ENCODE measurements around the gene SLC25A40. TPM values are rescaled to one million over a fixed set of nuclear protein-coding genes. Genes with fewer than 3 reads are reported as not detected.

SLC25A40 gene
- total and polyA plus RNA-seq, 12 donors: 4.5 to 57.2 (median 24.2) TPM

DNA sequence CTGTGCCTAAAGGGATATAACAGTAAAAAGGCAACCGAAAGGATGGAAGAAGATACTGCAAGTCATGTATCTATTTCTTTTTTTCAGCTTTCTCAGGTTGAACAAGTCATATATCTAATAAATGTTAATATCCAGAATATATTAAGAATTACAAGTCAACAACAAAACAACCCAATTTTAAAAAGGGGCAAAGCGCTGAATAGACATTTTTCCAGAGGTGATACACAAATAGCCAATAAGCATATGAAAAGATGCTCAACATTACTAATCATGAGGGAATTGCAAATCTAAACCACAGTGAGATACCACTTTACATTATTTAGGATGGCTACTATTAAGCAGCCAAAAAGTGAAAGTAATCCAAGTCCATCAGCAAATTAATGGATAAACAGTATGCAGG lies 23.1 kb upstream of the SLC25A40 start:
- Histone ChIP-seq H3K36me3 (replicated peaks in 1 of 2) (peaks cover 0 to 3% of the 10 kb centered on the region in 2 donors), H3K4me1 (replicated peaks in 1 of 2) (no peaks in the 10 kb centered on the region), H3K9me3 (replicated peaks in 1 of 3) (no peaks in the 10 kb centered on the region), H3K27ac (no peak overlapping the region), H3K4me3 (no peak overlapping the region), H3K27me3 (no peaks in the 10 kb centered on the region)
- WGBS, 4 donors: 96 to 99% (median 98%) methylated on average over 2 of the region's 2 CpGs
- intact Hi-C loops (cut with DNase I): no loop called here
- TF ChIP-seq, protein P1, sequence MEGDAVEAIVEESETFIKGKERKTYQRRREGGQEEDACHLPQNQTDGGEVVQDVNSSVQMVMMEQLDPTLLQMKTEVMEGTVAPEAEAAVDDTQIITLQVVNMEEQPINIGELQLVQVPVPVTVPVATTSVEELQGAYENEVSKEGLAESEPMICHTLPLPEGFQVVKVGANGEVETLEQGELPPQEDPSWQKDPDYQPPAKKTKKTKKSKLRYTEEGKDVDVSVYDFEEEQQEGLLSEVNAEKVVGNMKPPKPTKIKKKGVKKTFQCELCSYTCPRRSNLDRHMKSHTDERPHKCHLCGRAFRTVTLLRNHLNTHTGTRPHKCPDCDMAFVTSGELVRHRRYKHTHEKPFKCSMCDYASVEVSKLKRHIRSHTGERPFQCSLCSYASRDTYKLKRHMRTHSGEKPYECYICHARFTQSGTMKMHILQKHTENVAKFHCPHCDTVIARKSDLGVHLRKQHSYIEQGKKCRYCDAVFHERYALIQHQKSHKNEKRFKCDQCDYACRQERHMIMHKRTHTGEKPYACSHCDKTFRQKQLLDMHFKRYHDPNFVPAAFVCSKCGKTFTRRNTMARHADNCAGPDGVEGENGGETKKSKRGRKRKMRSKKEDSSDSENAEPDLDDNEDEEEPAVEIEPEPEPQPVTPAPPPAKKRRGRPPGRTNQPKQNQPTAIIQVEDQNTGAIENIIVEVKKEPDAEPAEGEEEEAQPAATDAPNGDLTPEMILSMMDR (IDR thresholded peaks at IDR 0.05): no peak
- no peak for TF ChIP-seq POLR2A (IDR thresholded peaks at IDR 0.05)
- no peak for DNase-seq

DNA sequence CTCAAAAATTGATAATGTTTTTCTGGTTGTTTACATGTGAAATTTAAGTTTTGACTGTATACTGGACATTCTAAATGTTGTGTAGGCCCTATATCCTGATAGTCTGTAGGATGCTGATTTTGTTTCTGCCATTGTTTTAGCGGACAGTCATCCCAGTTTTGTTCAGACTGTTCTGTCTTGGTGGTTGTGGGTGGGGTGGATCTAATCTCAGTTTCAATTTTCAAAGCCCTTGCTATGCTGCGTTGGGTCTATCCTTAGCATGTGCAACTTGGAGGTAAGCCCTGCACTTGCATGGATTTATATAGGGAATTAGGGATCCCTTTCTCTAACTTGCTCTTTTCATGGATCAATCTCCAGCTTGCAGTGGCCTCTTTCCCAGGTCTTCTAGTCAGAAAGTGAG lies 19.2 kb upstream of the SLC25A40 start:
- 95 to 98% (median 96%) methylated on average over 2 of the region's 2 CpGs for WGBS, 4 donors
- H3K36me3 ChIP-seq (replicated peaks in 1 of 2): peaks cover 0 to 3% of the 10 kb centered on the region in 2 donors

DNA sequence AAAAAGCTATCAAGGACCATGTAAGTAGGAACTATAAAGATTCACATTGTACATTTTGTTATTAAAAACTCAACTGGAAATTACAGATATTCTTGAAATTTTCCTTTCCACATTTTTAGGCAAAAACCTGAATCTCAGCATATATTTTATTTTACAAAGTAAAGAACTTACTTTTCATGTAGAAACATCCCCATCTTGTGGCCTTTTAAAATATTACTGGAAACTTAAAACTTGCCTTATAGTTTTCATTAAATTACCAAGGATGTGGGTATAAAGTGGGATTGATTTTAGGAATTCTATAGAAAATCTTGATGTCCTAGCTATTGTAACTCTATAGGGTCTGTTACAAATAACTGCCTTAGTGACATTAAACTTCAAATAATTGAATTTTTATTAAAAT lies 10.7 kb upstream of the SLC25A40 start:
- Histone ChIP-seq H3K4me1 (replicated peaks in 1 of 2) (no peaks in the 10 kb centered on the region), H3K36me3 (replicated peaks in 1 of 2) (peaks cover 0 to 5% of the 10 kb centered on the region in 2 donors), H3K27ac (no peak overlapping the region), H3K27me3 (no peaks in the 10 kb centered on the region), H3K9me3 (replicated peaks in 1 of 3) (no peaks in the 10 kb centered on the region), H3K4me3 (no peak overlapping the region)
- intact Hi-C loops (cut with DNase I): no loop called here
- TF ChIP-seq, protein P1 (IDR thresholded peaks at IDR 0.05): peak; percentile 26 to 70 (median 52)
- no peak for TF ChIP-seq POLR2A (IDR thresholded peaks at IDR 0.05)
- DNase-seq: no peak

More for the DNA sequence above, 19.2 kb upstream of the SLC25A40 start:
- Histone ChIP-seq H3K4me1 (replicated peaks in 1 of 2) (no peaks in the 10 kb centered on the region), H3K27me3 (no peaks in the 10 kb centered on the region), H3K9me3 (replicated peaks in 1 of 3) (no peaks in the 10 kb centered on the region), H3K4me3 (no peak overlapping the region), H3K27ac (no peak overlapping the region)
- TF ChIP-seq POLR2A (IDR thresholded peaks at IDR 0.05): no peak
- TF ChIP-seq, protein P1 (IDR thresholded peaks at IDR 0.05): no peak
- DNase-seq: no peak
- intact Hi-C loops (cut with DNase I): no loop called here

DNA sequence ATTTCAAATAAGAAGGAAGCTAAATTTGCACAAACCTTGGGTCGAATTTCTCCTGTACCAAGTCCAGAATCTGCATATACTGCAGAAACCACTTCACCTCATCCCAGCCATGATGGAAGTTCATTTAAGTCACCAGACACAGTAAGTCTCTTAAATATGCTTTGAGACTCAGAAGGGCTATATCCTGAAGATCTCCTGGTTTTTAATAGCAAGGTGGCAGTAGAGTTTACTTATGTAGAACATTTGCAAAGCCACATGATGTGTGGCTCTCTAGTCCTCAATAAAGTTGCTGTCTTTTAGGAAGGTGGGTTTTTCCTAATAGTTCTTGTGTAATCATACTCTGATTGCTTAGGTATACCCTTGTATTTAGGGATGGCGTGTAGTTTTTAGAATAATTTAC lies 8.9 kb upstream of the SLC25A40 start:
- Histone ChIP-seq H3K4me1 (replicated peaks in 1 of 2) (no peaks in the 10 kb centered on the region), H3K9me3 (replicated peaks in 1 of 3) (no peaks in the 10 kb centered on the region), H3K27me3 (no peaks in the 10 kb centered on the region), H3K4me3 (no peak overlapping the region), H3K36me3 (replicated peaks in 1 of 2) (peaks cover 0 to 5% of the 10 kb centered on the region in 2 donors), H3K27ac (no peak overlapping the region)
- intact Hi-C loops (cut with DNase I): no loop called here
- DNase-seq: no peak
- TF ChIP-seq, protein P1 (IDR thresholded peaks at IDR 0.05): no peak
- TF ChIP-seq POLR2A (IDR thresholded peaks at IDR 0.05): no peak
- 82 to 96% (median 84%) methylated on average over 2 of the region's 2 CpGs for WGBS, 4 donors
